HG03196 (cell line): Measurements from ENCODE around the gene LAMA2.

ENCODE experiments used
- ATAC-seq: cut with Tn5 transposase; IDR thresholded peaks from one replicate; pipeline ENCODE4 v1.9.1; 2021; ENCODE audit not compliant: unreplicated experiment

Gene LAMA2

GRCh38 chr6:129485746-129486145 is 602.8 kb downstream of the LAMA2 start:
- no peak for ATAC-seq

GRCh38 chr6:129486327-129486726 is 603.4 kb downstream of the LAMA2 start:
- no peak for ATAC-seq

DNA sequence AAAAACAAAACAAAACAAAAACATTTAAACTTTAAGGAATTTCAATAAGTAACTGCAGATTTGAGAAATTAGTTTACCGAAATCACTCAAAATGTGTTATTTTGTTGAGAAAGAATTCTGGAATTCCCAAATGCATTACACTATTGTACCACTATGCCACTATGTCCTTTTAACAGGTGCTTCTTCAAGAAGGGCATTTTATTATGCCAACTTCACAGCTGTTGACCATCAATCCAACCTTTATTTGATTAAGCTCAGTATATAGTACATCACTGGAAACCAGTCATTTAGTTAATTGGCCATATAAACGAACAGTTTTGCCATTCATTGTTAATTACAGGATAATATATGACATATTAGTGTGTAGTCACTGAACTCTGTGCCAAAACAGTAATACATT is 605.4 kb downstream of the LAMA2 start:
- ATAC-seq, result no peak

DNA sequence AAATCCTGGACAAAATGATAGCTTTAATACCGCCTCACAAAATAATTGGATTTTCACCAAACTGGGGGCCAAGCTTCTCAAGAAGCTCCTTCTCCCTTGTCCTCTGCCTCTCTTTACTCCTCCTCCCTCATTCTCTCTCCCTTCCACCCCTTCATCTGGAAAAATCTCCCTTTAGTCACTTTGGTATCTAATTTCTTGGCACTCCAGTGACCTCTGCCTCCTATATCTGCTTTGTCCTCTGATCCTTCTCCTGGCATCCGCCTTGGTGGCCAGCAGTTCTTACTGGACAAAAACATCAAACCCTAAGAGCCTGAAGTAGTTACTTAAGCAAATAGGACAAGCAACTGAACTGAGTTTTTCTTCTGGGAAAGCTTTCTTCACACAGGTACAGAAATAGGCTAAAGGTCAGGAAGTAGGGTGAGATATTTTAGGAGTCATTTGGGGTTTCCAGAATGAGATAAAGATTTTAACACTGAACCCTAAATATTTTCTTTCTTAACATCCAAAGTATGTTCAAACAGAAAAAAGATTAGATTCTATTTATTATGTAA is 606.4 kb downstream of the LAMA2 start:
- ATAC-seq, result no peak

- ATAC-seq, result peak; percentile 92
These were observed 607.8 kb downstream of the LAMA2 start for GRCh38 chr6:129490521-129491255.

GRCh38 chr6:129491436-129491835 is 608.5 kb downstream of the LAMA2 start:
- ATAC-seq, result peak; percentile 2

GRCh38 chr6:129492260-129492659 is 609.3 kb downstream of the LAMA2 start:
- ATAC-seq, result no peak

DNA sequence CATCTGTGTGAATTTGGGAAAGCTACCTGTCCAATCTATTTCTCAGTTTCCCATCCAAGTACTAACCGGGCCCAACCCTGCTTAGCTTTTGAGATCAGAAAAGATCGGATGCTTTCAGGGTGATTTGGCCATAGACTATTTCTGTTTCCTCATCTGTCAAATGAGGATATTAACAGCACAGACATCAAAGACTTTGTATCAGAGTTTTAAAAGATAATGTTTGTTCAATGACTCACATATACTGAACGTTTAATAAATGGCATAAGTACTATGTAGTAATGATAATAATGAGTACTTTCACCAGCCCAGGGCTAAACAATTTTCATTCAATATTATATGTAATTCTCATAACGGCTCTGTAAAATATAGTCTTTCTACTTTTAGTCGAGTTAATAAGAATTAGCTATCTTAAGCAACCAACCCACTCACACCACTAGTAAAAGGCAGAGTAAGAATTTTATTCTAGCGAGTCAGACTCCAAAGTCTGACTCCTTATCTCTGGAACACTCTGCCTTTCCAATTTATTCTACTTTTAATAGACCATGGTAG is 610.5 kb downstream of the LAMA2 start:
- ATAC-seq, result no peak

DNA sequence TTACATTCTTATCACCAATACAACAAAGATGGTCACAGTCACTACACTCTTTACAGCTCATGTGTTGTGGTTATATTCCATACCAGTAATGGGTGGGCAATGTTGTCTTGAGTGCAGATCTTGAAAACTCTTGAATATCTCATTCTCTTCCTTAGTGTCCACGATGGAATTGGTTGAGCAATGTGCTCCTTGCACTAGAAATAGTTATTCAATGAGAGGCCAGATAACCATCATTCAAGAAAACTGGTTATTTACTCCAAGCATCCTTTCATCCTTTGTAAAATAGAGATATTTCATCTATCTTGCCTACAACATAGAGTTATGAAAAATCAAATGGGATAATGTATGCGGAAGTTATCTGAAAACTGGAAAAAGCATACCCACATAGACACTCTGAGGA is 611.2 kb downstream of the LAMA2 start:
- ATAC-seq, result no peak

- no peak for ATAC-seq
These were observed 611.6 kb downstream of the LAMA2 start for GRCh38 chr6:129494586-129494985.

DNA sequence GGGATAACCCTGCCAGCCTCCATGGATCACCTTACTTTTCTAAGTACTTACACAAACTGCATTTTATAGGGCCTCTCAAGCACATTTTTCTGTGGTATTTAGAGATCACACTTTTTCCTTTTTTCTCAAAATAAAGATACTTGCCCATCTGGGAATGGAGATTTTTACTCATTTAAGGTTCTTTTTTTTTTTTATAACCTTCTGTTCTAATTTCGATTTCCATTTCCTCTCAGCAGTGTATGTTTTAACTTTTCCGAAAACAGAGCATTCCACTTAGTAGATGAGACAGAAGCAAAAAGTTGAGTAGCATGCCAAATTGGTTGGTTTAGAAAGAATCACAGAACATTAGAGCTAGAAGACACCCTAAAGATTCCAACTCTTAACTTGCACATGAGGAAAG is 612.7 kb downstream of the LAMA2 start:
- ATAC-seq, result no peak

- no peak for ATAC-seq
These were observed 614.8 kb downstream of the LAMA2 start for GRCh38 chr6:129497481-129498441.

DNA sequence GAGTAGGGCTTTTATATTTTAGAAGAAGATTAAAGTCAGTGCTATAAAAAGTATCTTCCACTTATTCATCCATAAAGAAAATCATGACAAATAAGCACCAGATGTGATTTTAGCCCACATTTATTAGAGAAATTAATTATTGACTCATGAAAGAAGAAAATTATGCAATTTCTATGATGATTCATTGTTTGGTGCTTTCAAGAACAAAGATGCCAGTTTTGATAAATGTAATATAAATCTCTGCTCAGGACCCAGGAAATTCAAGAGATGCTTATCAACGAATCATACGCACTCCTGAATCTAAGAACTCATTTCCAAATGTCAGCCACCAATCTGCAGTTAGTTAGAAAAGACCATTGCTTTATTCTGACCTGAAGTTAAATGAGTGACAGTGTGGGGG is 615.6 kb downstream of the LAMA2 start:
- ATAC-seq, result no peak

GRCh38 chr6:129498950-129499842 is 616.3 kb downstream of the LAMA2 start:
- ATAC-seq, result peak; percentile 64

- no peak for ATAC-seq
These were observed 616.9 kb downstream of the LAMA2 start for GRCh38 chr6:129499843-129500219.

DNA sequence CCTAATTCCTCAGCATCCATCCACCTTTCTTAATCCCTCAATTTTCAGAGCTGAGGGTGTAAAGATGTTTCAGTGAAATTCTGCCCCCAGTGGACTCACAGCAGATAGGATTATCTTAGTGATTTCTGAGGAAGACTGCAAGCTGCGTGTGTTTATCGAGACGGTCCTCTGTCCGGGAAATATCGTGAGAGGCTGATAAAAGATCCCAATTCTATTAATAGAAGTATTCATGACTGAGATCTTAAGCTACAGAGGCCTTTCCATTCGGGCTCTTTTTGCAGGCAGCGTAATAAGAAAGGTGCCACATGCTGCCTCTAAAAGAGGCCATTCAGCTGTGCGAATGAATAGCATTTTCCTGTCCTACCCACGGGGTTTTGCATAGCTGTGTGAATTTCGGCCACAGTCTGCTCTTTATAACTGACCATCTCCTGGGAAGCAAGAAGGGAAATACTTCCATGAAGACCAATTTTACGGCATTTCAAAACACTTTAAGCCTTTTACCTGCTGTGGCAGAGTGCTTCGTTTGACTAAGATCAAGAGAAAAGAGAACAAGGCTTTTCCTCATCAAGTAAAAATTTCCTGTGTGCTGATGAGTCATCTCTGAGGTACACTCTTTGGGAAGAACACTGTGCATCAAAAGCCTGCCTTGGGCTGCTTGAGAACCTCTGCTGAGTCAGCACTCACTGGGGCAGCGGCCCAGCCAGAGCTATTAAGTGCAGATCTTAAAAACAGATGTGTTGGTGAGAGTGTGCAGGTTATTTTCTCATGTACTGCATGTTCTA is 618.2 kb downstream of the LAMA2 start:
- ATAC-seq, result no peak

DNA sequence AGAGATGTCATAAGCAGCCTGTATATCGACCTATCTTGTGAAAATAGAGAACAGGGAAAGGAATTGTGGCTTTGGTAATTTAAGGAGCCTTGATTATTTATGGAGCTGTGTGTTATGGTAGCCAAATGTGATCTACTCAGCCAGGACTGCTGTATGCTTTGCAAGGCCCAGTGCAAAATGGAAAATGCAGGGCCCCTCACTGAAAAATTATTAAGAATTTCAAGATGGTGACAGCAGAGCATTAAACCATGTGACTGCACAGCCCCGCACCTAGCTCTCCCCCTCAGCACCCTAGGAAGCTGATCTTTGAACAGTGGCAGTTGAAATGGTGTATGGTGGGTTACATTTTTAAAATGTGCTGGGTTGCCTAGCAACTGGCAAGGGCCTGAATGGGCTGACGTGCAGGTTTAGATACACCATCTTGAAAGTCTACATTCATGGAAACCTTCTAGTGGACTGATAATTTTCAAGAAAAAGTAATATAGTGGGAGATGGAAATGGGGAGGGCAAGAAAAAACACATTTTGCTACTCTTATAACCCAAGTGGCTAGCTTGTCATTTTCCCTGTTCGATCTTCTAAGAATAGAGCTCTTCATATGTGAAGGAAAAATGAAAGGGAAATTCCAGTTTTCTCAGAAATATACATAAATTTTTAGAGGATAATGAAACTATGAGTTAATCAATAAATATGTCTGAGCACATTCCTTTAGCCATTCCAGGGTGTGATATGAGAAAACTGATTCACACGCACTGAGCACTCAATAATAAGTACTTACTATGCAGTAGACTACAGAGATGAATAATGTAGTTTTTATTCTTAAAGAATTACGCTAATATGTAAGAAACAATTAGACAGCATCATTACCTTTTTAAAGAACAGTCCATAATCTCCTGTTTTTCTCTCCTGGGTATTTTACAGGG is 619.1 kb downstream of the LAMA2 start:
- no peak for ATAC-seq

- ATAC-seq, result no peak
These were observed 621.5 kb downstream of the LAMA2 start for GRCh38 chr6:129504456-129504855.
